ENCODE measurements around the gene ATP13A4. TPM values are rescaled to one million over a fixed set of nuclear protein-coding genes. Genes with fewer than 3 reads are reported as not detected.

Gene ATP13A4
- polyA plus RNA-seq, 1 donor (not counting 4 experiments of a cell fraction or from before 2014, with no cell fraction given): 0.16 TPM

GRCh38 chr3:193507566-193507965, 47.1 kb downstream of the ATP13A4 start:
- dilution Hi-C loops (cut with MboI; ENCODE audit: extremely low pct_ligation_motif_present, low sequenced_read_pairs): no loop called here
- Histone ChIP-seq H3K4me3 (ENCODE audit: control insufficient read depth in 2 of 3, extremely low read depth in 1 of 3, insufficient read depth in 2 of 3, low read depth in 1 of 3, low read length in 3 of 3) (no peak overlapping the region), H3K9me3 (ENCODE audit: control insufficient read depth, low read depth, low read length) (no peaks in the 10 kb centered on the region), H3K27me3 (ENCODE audit: control insufficient read depth, extremely low read depth, insufficient read depth, low read length) (no peaks in the 10 kb centered on the region), H2AFZ (ENCODE audit: control insufficient read depth, low read length) (no peak overlapping the region), H3K4me2 (ENCODE audit: control insufficient read depth, extremely low read depth, insufficient read depth, low read depth, low read length) (no peak overlapping the region), H3K4me1 (ENCODE audit: control insufficient read depth, extremely low read depth, insufficient read depth, low read length) (no peaks in the 10 kb centered on the region), H3K9ac (ENCODE audit: control insufficient read depth, extremely low read depth, insufficient read depth, low read length) (no peak overlapping the region), H3K9me1 (ENCODE audit: control insufficient read depth, extremely low read depth, insufficient read depth, low read length) (no peaks in the 10 kb centered on the region), H3K79me2 (ENCODE audit: control insufficient read depth, insufficient read depth, low read length) (no peaks in the 10 kb centered on the region), H4K20me1 (ENCODE audit: control insufficient read depth, extremely low read depth, insufficient read depth, low read length) (no peaks in the 10 kb centered on the region), H3K27ac (ENCODE audit: control insufficient read depth, insufficient read depth, low read length) (no peak overlapping the region), H3K36me3 (ENCODE audit: control insufficient read depth in 2 of 2, extremely low read depth in 1 of 2, insufficient read depth in 2 of 2, low read length in 2 of 2) (no peaks in the 10 kb centered on the region)
- FAIRE-seq: no peak
- TF ChIP-seq CTCF (optimal IDR thresholded peaks at IDR 0.05 in 1 of 3, IDR thresholded peaks at IDR 0.05 in 1 of 3, conservative IDR thresholded peaks at IDR 0.05 in 1 of 3; ENCODE audit: extremely low read depth in 1 of 3, insufficient read depth in 2 of 3, low read length in 3 of 3): no peak
- no peak for TF ChIP-seq EZH2 (IDR thresholded peaks at IDR 0.05; ENCODE audit: low read length)
- no peak for DNase-seq (ENCODE audit: low read depth, low spot score)

DNA sequence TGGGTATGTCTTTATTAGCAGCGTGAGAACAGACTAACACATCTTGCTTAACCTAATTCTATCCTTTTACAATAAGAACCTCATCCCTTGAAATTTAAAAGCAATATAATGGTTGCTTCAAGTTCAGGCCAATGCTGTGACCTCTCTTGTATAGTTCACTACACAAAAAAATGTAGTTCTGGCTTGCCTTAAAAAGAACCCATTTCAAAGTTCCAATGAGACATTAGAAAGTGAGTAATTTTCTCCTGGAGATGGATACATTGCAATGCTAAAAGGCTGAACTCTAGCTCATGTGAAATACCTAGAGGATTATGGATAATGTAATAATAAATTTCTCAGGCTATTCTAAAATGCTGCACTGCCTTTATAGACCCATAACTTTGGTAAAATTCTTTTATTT, 47.8 kb downstream of the ATP13A4 start:
- Histone ChIP-seq H3K36me3 (ENCODE audit: control insufficient read depth in 2 of 2, extremely low read depth in 1 of 2, insufficient read depth in 2 of 2, low read length in 2 of 2) (no peaks in the 10 kb centered on the region), H4K20me1 (ENCODE audit: control insufficient read depth, extremely low read depth, insufficient read depth, low read length) (no peaks in the 10 kb centered on the region), H3K4me2 (ENCODE audit: control insufficient read depth, extremely low read depth, insufficient read depth, low read depth, low read length) (no peak overlapping the region), H3K9ac (ENCODE audit: control insufficient read depth, extremely low read depth, insufficient read depth, low read length) (no peak overlapping the region), H2AFZ (ENCODE audit: control insufficient read depth, low read length) (no peak overlapping the region), H3K79me2 (ENCODE audit: control insufficient read depth, insufficient read depth, low read length) (no peaks in the 10 kb centered on the region), H3K27me3 (ENCODE audit: control insufficient read depth, extremely low read depth, insufficient read depth, low read length) (no peaks in the 10 kb centered on the region), H3K9me1 (ENCODE audit: control insufficient read depth, extremely low read depth, insufficient read depth, low read length) (no peaks in the 10 kb centered on the region), H3K4me1 (ENCODE audit: control insufficient read depth, extremely low read depth, insufficient read depth, low read length) (no peaks in the 10 kb centered on the region), H3K27ac (ENCODE audit: control insufficient read depth, insufficient read depth, low read length) (no peak overlapping the region), H3K4me3 (ENCODE audit: control insufficient read depth in 2 of 3, extremely low read depth in 1 of 3, insufficient read depth in 2 of 3, low read depth in 1 of 3, low read length in 3 of 3) (no peak overlapping the region), H3K9me3 (ENCODE audit: control insufficient read depth, low read depth, low read length) (no peaks in the 10 kb centered on the region)
- dilution Hi-C loops (cut with MboI; ENCODE audit: extremely low pct_ligation_motif_present, low sequenced_read_pairs): no loop called here
- TF ChIP-seq CTCF (optimal IDR thresholded peaks at IDR 0.05 in 1 of 3, IDR thresholded peaks at IDR 0.05 in 1 of 3, conservative IDR thresholded peaks at IDR 0.05 in 1 of 3; ENCODE audit: extremely low read depth in 1 of 3, insufficient read depth in 2 of 3, low read length in 3 of 3) (no peak), EZH2 (IDR thresholded peaks at IDR 0.05; ENCODE audit: low read length) (no peak)
- DNase-seq (ENCODE audit: low read depth, low spot score): no peak
- FAIRE-seq: no peak

All from keratinocyte (primary cell).